CD8-positive, alpha-beta memory T cell (primary cell): ENCODE measurements around the gene BHLHA15. TPM values are rescaled to one million over a fixed set of nuclear protein-coding genes. Genes with fewer than 3 reads are reported as not detected.
A peak's percentile ranks its signal among the peaks of the same experiment; 100 is the strongest.

Source experiments
- CTCF ChIA-PET: fragments of 350-600 bp; sonication (Branson Sonifier 250); formaldehyde crosslinking; loops from one replicate; lab custom pipeline; 2021; ENCODE audit warnings: antibody characterized with exemption; lab: Charles Lee
- POLR2A ChIA-PET: fragments of 350-600 bp; sonication (Branson Sonifier 250); formaldehyde crosslinking; loops from one replicate; lab custom pipeline; 2021; ENCODE audit warnings: antibody characterized with exemption; lab: Charles Lee
- DNase-seq, 5 donors: peaks; one replicate each; pipeline versions ENCODE4 v3.0.0 to v3.0.0-alpha.2; 2020 to 2022; ENCODE audit warnings: mixed read lengths in 1 of 5
- H3K27ac ChIP-seq: one replicate; pipeline ENCODE4 v1.7.0; 2013; ENCODE audit warnings: low read depth, mild to moderate bottlenecking, low read length, moderate library complexity
- H3K27me3 ChIP-seq: 2 replicates; pipeline ENCODE4 v1.7.0; 2013; ENCODE audit warnings: low read length, mild to moderate bottlenecking; ENCODE audit not compliant: insufficient read depth, poor library complexity, severe bottlenecking
- H3K36me3 ChIP-seq: 2 replicates; pipeline ENCODE4 v1.7.0; 2013; ENCODE audit warnings: mild to moderate bottlenecking, low read length, moderate library complexity; ENCODE audit not compliant: insufficient read depth
- H3K4me1 ChIP-seq: 2 replicates; pipeline ENCODE4 v1.7.0; 2013; ENCODE audit warnings: mild to moderate bottlenecking, low read length, moderate library complexity; ENCODE audit not compliant: insufficient read depth
- H3K4me3 ChIP-seq: 2 replicates; pipeline ENCODE4 v1.7.0; 2013; ENCODE audit warnings: mild to moderate bottlenecking, low read length
- H3K9me3 ChIP-seq: 2 replicates; pipeline ENCODE4 v1.7.0; 2013; ENCODE audit warnings: mild to moderate bottlenecking, low read length
- H3K27ac Mint-ChIP-seq, 8 donors: one replicate each; pipeline ENCODE4 v1.8.0; 2020 to 2021; ENCODE audit warnings: mixed read lengths in 8 of 8, mild to moderate bottlenecking in 6 of 8, inconsistent platforms in 3 of 8, moderate library complexity in 3 of 8
- H3K27me3 Mint-ChIP-seq, 2 donors: one replicate each; pipeline ENCODE4 v1.8.0; 2020 to 2021; ENCODE audit warnings: mixed read lengths in 2 of 2, mild to moderate bottlenecking in 1 of 2, moderate library complexity in 1 of 2
- H3K36me3 Mint-ChIP-seq, 3 donors: one replicate each; pipeline ENCODE4 v1.8.0; 2020 to 2021; ENCODE audit warnings: mixed read lengths in 3 of 3, inconsistent platforms in 1 of 3, mild to moderate bottlenecking in 1 of 3
- H3K4me1 Mint-ChIP-seq, 3 donors: one replicate each; pipeline ENCODE4 v1.8.0; 2020 to 2021; ENCODE audit warnings: mixed read lengths in 3 of 3, inconsistent platforms in 1 of 3, mild to moderate bottlenecking in 1 of 3
- H3K4me3 Mint-ChIP-seq, 7 donors: one replicate each; pipeline ENCODE4 v1.8.0; 2020 to 2021; ENCODE audit warnings: mixed read lengths in 7 of 7, mild to moderate bottlenecking in 6 of 7, moderate library complexity in 4 of 7, inconsistent platforms in 2 of 7
- H3K9me3 Mint-ChIP-seq, 5 donors: one replicate each; pipeline ENCODE4 v1.8.0; 2020 to 2022; ENCODE audit warnings: mixed read lengths in 5 of 5, mild to moderate bottlenecking in 3 of 5, moderate library complexity in 2 of 5, inconsistent platforms in 1 of 5
- polyA plus RNA-seq: library from polyadenylated mRNA; unstranded; fragments of 300-500 nt; fragmentation: Illumina TruSeq; gene quantifications from one replicate; pipeline ENCODE4 v1.2.3, GENCODE V29; 2021
- total RNA-seq, 2 experiments: library from RNA; stranded (reverse); gene quantifications; one replicate each; pipeline ENCODE4 v1.2.3, GENCODE V29; 2021

BHLHA15 gene
- total RNA-seq (not detected), polyA plus RNA-seq (not detected)

DNA sequence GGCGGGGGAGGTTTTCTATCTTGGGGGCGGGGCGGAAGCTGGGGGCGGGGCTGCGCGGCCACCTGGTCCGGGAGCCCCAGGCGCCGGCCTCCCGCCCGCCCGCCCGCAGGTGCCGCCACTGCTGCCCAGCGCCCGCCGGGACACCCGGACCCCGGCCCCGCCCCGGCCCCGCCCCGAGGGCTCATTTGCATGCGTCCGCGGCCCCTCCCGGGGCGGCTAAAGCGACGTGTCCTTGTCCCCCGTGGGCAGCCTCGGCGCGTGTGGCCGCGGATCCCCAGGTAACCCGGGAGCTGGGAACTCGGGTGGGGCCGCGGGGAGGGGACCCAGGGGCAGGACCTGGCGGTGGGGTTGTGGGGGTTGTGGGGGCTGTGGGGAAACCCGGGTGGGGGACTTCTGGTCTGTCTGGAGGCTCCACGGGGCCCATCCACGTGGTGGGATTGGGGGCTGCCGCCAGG lies at the start of gene BHLHA15:
TSS of gene BHLHA15 (plus strand) at position 219 of the 455 bp plus-strand sequence. CDS start 871 bp downstream, outside the sequence.
- Histone ChIP-seq H3K4me3 (no peak within 1 kb of the TSS), H3K4me1 (no peaks in the 10 kb centered on the region), H3K9me3 (no peaks in the 10 kb centered on the region), H3K36me3 (peaks cover 9% of the 10 kb centered on the region), H3K27me3 (no peaks in the 10 kb centered on the region), H3K27ac (no peak within 1 kb of the TSS)
- DNase-seq, result peak in 3 of 5 donors; percentile 20 to 47 (median 32)
- Mint-ChIP-seq H3K4me3 (peak within 1 kb of the TSS; percentile 34 to 80 (median 60)), H3K4me1 (peaks cover 3 to 11% (median 4%) of the 10 kb centered on the region in 3 donors), H3K36me3 (peaks cover 0 to 30% (median 6%) of the 10 kb centered on the region in 3 donors), H3K27ac (peak within 1 kb of the TSS in 4 of 8 donors; percentile 19 to 55 (median 40)), H3K27me3 (no peaks in the 10 kb centered on the region), H3K9me3 (no peaks in the 10 kb centered on the region)
- ChIA-PET POLR2A (interaction anchor here (0.9 kb wide), 1 partner anchor 9 kb away, joined by 3 read pairs; no protein-coding TSS in a partner anchor), CTCF (interaction anchor here (1.1 to 1.3 kb wide), 2 partner anchors 9 to 18 kb away, joined by 3 read pairs; no protein-coding TSS in a partner anchor)

- Histone ChIP-seq H3K36me3 (peaks cover 5% of the 10 kb centered on the region), H3K27ac (no peak overlapping the region), H3K27me3 (no peaks in the 10 kb centered on the region), H3K4me3 (no peak overlapping the region), H3K4me1 (no peaks in the 10 kb centered on the region), H3K9me3 (no peaks in the 10 kb centered on the region)
- ChIA-PET CTCF (interaction anchor here (1.3 kb wide), 1 partner anchor 142 kb away, joined by 5 read pairs; no protein-coding TSS in a partner anchor), POLR2A (no interaction called here)
- no peak for DNase-seq
- Mint-ChIP-seq H3K36me3 (peaks cover 0 to 32% (median 5%) of the 10 kb centered on the region in 3 donors), H3K9me3 (no peaks in the 10 kb centered on the region), H3K27ac (peak overlapping the region in 1 of 8 donors; percentile 71), H3K27me3 (no peaks in the 10 kb centered on the region), H3K4me3 (no peak overlapping the region), H3K4me1 (peaks cover 0 to 5% (median under 1%) of the 10 kb centered on the region in 3 donors)
Observed at GRCh38 chr7:98162758-98163157, 48.5 kb upstream of the BHLHA15 start.

DNA sequence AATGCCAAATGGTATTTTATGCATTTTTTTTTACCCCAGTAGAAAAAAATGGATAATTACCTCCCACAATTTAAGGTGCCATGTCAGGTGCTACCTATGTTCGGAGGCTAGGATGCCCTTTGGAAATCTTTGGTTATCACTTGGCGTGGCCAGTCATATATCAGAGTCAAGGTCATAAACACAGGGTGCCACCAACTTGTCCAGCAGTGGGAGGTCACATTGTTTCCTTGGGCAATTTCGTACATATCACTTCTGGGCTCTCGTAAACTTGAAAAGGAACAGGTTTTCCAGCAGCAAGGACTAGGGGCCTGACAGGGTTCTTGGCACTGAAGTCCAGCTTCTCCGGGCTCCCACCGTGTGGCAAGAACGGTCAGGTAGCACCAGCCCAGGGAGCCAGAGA lies 48.0 kb upstream of the BHLHA15 start:
- Mint-ChIP-seq H3K9me3 (no peaks in the 10 kb centered on the region), H3K4me1 (peaks cover 0 to 6% (median 5%) of the 10 kb centered on the region in 3 donors), H3K36me3 (peaks cover 0 to 28% (median 4%) of the 10 kb centered on the region in 3 donors), H3K27me3 (no peaks in the 10 kb centered on the region), H3K27ac (no peak overlapping the region), H3K4me3 (no peak overlapping the region)
- H3K4me1 ChIP-seq, result no peaks in the 10 kb centered on the region
- DNase-seq, result no peak
- ChIA-PET CTCF (no interaction called here), POLR2A (no interaction called here)
- no peaks in the 10 kb centered on the region for H3K27me3 ChIP-seq
- no peak overlapping the region for H3K27ac ChIP-seq
- peaks cover 5% of the 10 kb centered on the region for H3K36me3 ChIP-seq
- no peak overlapping the region for H3K4me3 ChIP-seq
- no peaks in the 10 kb centered on the region for H3K9me3 ChIP-seq

DNA sequence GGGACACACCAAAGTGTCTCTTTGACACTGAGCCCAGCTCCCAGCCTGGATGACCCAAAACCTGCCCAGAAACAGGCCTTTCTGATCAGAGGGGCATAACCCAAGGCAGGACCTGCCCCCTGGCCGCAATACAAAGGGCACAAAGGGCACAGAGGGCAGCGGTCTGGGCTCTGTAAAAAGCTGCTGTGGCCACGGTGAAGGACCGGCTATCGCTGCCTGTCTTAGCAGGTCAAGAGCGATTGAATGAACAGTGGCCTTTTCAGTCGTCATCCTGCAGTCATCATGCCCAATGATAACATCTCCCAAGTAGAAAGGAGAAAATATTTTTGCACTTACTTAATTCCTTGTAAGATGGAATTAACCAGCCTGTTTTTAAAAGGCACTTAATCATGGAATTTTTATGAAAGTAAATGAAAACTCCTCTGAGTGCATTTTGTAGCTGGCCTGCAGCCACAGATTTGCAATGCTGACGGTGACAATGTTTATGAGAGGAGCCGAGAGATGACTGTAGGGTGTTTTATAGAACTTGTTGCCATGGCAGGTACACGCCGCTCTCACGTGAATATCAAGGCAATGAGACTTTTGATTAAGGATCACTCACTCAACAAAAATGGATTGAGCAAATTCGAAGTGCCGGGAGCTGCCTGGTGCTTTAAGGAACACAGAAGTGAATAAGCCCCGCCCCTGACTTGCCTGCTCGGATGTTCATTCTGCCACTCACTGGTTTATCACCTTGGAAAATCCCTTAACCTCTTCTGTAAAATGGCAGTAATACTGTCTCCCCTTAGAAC lies 47.3 kb upstream of the BHLHA15 start:
- Histone ChIP-seq H3K4me3 (no peak overlapping the region), H3K27ac (no peak overlapping the region), H3K4me1 (no peaks in the 10 kb centered on the region), H3K27me3 (no peaks in the 10 kb centered on the region), H3K36me3 (peaks cover 5% of the 10 kb centered on the region), H3K9me3 (no peaks in the 10 kb centered on the region)
- no peak for DNase-seq
- H3K9me3 Mint-ChIP-seq, result no peaks in the 10 kb centered on the region
- peaks cover 0 to 10% (median 8%) of the 10 kb centered on the region in 3 donors for H3K4me1 Mint-ChIP-seq
- peaks cover 0 to 27% (median 4%) of the 10 kb centered on the region in 3 donors for H3K36me3 Mint-ChIP-seq
- CTCF ChIA-PET, result interaction anchor here (2.8 to 7.8 kb wide), 2 partner anchors 59 to 143 kb away, joined by 24 to 175 read pairs; partner anchors contain the start of gene LMTK2
- POLR2A ChIA-PET, result no interaction called here
- no peak overlapping the region for H3K4me3 Mint-ChIP-seq
- H3K27me3 Mint-ChIP-seq, result no peaks in the 10 kb centered on the region
- H3K27ac Mint-ChIP-seq, result no peak overlapping the region

- Mint-ChIP-seq H3K27ac (no peak overlapping the region), H3K27me3 (no peaks in the 10 kb centered on the region)
- POLR2A ChIA-PET, result no interaction called here
Observed at GRCh38 chr7:98165827-98166667, 45.2 kb upstream of the BHLHA15 start.

GRCh38 chr7:98166668-98166970 lies 44.6 kb upstream of the BHLHA15 start:
- H3K9me3 Mint-ChIP-seq, result no peaks in the 10 kb centered on the region
- no peaks in the 10 kb centered on the region for H3K27me3 Mint-ChIP-seq
- no peak overlapping the region for H3K27ac Mint-ChIP-seq
- ChIA-PET CTCF (interaction anchor here (1.2 to 7.8 kb wide), 6 partner anchors 10 to 145 kb away, joined by 3 to 175 read pairs (median 14); partner anchors contain the start of gene LMTK2), POLR2A (no interaction called here)
- H3K27ac ChIP-seq, result no peak overlapping the region
- peaks cover 0 to 10% (median 8%) of the 10 kb centered on the region in 3 donors for H3K4me1 Mint-ChIP-seq
- no peak overlapping the region for H3K4me3 ChIP-seq
- no peaks in the 10 kb centered on the region for H3K27me3 ChIP-seq
- H3K9me3 ChIP-seq, result no peaks in the 10 kb centered on the region
- DNase-seq, result no peak
- H3K36me3 ChIP-seq, result no peaks in the 10 kb centered on the region
- no peak overlapping the region for H3K4me3 Mint-ChIP-seq
- no peaks in the 10 kb centered on the region for H3K4me1 ChIP-seq
- peaks cover 0 to 27% (median 4%) of the 10 kb centered on the region in 3 donors for H3K36me3 Mint-ChIP-seq

More at GRCh38 chr7:98165827-98166667, 45.2 kb upstream of the BHLHA15 start:
- Histone ChIP-seq H3K4me1 (no peaks in the 10 kb centered on the region), H3K4me3 (no peak overlapping the region), H3K27me3 (no peaks in the 10 kb centered on the region), H3K9me3 (no peaks in the 10 kb centered on the region), H3K27ac (no peak overlapping the region), H3K36me3 (no peaks in the 10 kb centered on the region)
- H3K4me1 Mint-ChIP-seq, result peaks cover 0 to 10% (median 8%) of the 10 kb centered on the region in 3 donors
- peak; percentile 21 to 62 (median 26) for DNase-seq
- H3K4me3 Mint-ChIP-seq, result no peak overlapping the region
- H3K9me3 Mint-ChIP-seq, result no peaks in the 10 kb centered on the region
- peaks cover 0 to 21% (median 0%) of the 10 kb centered on the region in 3 donors for H3K36me3 Mint-ChIP-seq
- CTCF ChIA-PET, result interaction anchor here (0.8 to 7.8 kb wide), 9 partner anchors 8 to 145 kb away, joined by 3 to 175 read pairs (median 3); partner anchors contain the start of gene LMTK2

GRCh38 chr7:98167653-98168052 lies 43.6 kb upstream of the BHLHA15 start:
- H3K4me1 ChIP-seq, result no peaks in the 10 kb centered on the region
- no peak overlapping the region for H3K4me3 ChIP-seq
- no peaks in the 10 kb centered on the region for H3K27me3 Mint-ChIP-seq
- H3K4me3 Mint-ChIP-seq, result no peak overlapping the region
- no peaks in the 10 kb centered on the region for H3K27me3 ChIP-seq
- H3K36me3 Mint-ChIP-seq, result peaks cover 0 to 35% (median 6%) of the 10 kb centered on the region in 3 donors
- H3K36me3 ChIP-seq, result peaks cover 3% of the 10 kb centered on the region
- ChIA-PET POLR2A (no interaction called here), CTCF (interaction anchor here (1.6 to 7.8 kb wide), 7 partner anchors 12 to 146 kb away, joined by 3 to 175 read pairs (median 28); partner anchors contain the start of gene LMTK2)
- no peak overlapping the region for H3K27ac ChIP-seq
- H3K9me3 Mint-ChIP-seq, result no peaks in the 10 kb centered on the region
- no peak for DNase-seq
- H3K9me3 ChIP-seq, result no peaks in the 10 kb centered on the region
- H3K27ac Mint-ChIP-seq, result peak overlapping the region in 1 of 8 donors; percentile 72
- peaks cover 0 to 10% (median 8%) of the 10 kb centered on the region in 3 donors for H3K4me1 Mint-ChIP-seq
